Liver (tissue), 9 donors: ENCODE results near the gene AFF2. TPM values are rescaled to one million over a fixed set of nuclear protein-coding genes. Genes with fewer than 3 reads are reported as not detected.

Experiments used
- DNase-seq: peaks from one replicate; pipeline ENCODE4 v3.0.0-alpha.2; 2017; ENCODE audit warnings: low spot score
- H3K27ac ChIP-seq, 2 donors: one replicate each; pipeline ENCODE4 v1.7.0; 2013; ENCODE audit warnings: inconsistent platforms in 2 of 2, low read length in 2 of 2, control low read depth in 1 of 2, low read depth in 1 of 2, mild to moderate bottlenecking in 1 of 2
- H3K27me3 ChIP-seq, 4 donors: one replicate each; pipeline versions ENCODE4 v1.6.1 to v1.7.0; 2013; ENCODE audit warnings: low read length in 3 of 4, inconsistent platforms in 1 of 4, mild to moderate bottlenecking in 1 of 4, moderate library complexity in 1 of 4; ENCODE audit not compliant: control insufficient read depth in 4 of 4, insufficient read depth in 4 of 4
- H3K36me3 ChIP-seq, 4 donors: one replicate each; pipeline versions ENCODE4 v1.6.1 to v1.7.0; 2013; ENCODE audit warnings: low read length in 3 of 4, mild to moderate bottlenecking in 3 of 4, low read depth in 1 of 4, moderate library complexity in 1 of 4; ENCODE audit not compliant: control insufficient read depth in 4 of 4, insufficient read depth in 3 of 4
- H3K4me1 ChIP-seq, 4 donors: one replicate each; pipeline versions ENCODE4 v1.6.1 to v1.7.0; 2013; ENCODE audit warnings: low read length in 3 of 4, mild to moderate bottlenecking in 3 of 4, moderate library complexity in 1 of 4; ENCODE audit not compliant: control insufficient read depth in 4 of 4, insufficient read depth in 4 of 4
- H3K4me3 ChIP-seq, 3 donors: one replicate each; pipeline versions ENCODE4 v1.6.1 to v1.7.0; 2013; ENCODE audit warnings: low read length in 3 of 3, control low read depth in 1 of 3, low read depth in 1 of 3, mild to moderate bottlenecking in 1 of 3
- H3K9ac ChIP-seq, 2 donors: one replicate each; pipeline ENCODE4 v1.7.0; 2013; ENCODE audit warnings: low read length in 2 of 2, mild to moderate bottlenecking in 2 of 2, moderate library complexity in 2 of 2, control low read depth in 1 of 2, low read depth in 1 of 2
- H3K9me3 ChIP-seq, 4 donors: one replicate each; pipeline versions ENCODE4 v1.6.1 to v1.7.0; 2013; ENCODE audit warnings: low read length in 3 of 4; ENCODE audit not compliant: control insufficient read depth in 4 of 4
- ATF3 ChIP-seq: IDR thresholded peaks from 2 replicates; pipeline ENCODE4 v1.6.1; 2016; ENCODE audit warnings: antibody characterized with exemption
- CTCF ChIP-seq: fragments of 150-350 bp; IDR thresholded peaks from 2 replicates; pipeline ENCODE4 v1.5.1; 2017; ENCODE audit warnings: improper control_type of control experiment, low read depth, low read length; ENCODE audit not compliant: missing input control
- EGR1 ChIP-seq, 2 donors: IDR thresholded peaks; 2 replicates each; pipeline ENCODE4 v1.6.1; 2016 to 2018; ENCODE audit warnings: antibody characterized with exemption in 2 of 2, low read depth in 2 of 2
- FOXA1 ChIP-seq: IDR thresholded peaks from 2 replicates; pipeline ENCODE4 v1.6.1; 2016; ENCODE audit warnings: antibody characterized with exemption
- FOXA2 ChIP-seq: IDR thresholded peaks from 2 replicates; pipeline ENCODE4 v1.6.1; 2016; ENCODE audit warnings: antibody characterized with exemption
- GABPA ChIP-seq, 2 donors: IDR thresholded peaks in 1 of 2; conservative IDR thresholded peaks in 1 of 2; 2 replicates each; pipeline ENCODE4 v1.6.1; 2016; ENCODE audit warnings: antibody characterized with exemption in 2 of 2, mild to moderate bottlenecking in 1 of 2, moderate library complexity in 1 of 2
- HNF4A ChIP-seq, 2 donors: conservative IDR thresholded peaks; 2 replicates each; pipeline ENCODE4 v1.6.1; 2016; ENCODE audit warnings: antibody characterized with exemption in 2 of 2, mild to moderate bottlenecking in 2 of 2
- HNF4G ChIP-seq: IDR thresholded peaks from 2 replicates; pipeline ENCODE4 v1.6.1; 2016; ENCODE audit warnings: antibody characterized with exemption
- JUND ChIP-seq, 2 donors: IDR thresholded peaks; 2 replicates each; pipeline ENCODE4 v1.6.1; 2016; ENCODE audit warnings: antibody characterized with exemption in 2 of 2
- MAX ChIP-seq: IDR thresholded peaks from 2 replicates; pipeline ENCODE4 v1.6.1; 2016; ENCODE audit warnings: antibody characterized with exemption
- NR2F2 ChIP-seq: IDR thresholded peaks from 2 replicates; pipeline ENCODE4 v1.6.1; 2016; ENCODE audit warnings: antibody characterized with exemption
- RAD21 ChIP-seq, 2 donors: IDR thresholded peaks; 2 replicates each; pipeline ENCODE4 v1.6.1; 2016; ENCODE audit warnings: antibody characterized with exemption in 2 of 2, mild to moderate bottlenecking in 2 of 2
- REST ChIP-seq: IDR thresholded peaks from 2 replicates; pipeline ENCODE4 v1.6.1; 2016; ENCODE audit warnings: antibody characterized with exemption, mild to moderate bottlenecking
- SP1 ChIP-seq: IDR thresholded peaks from 2 replicates; pipeline ENCODE4 v1.6.1; 2018; ENCODE audit warnings: antibody characterized with exemption, mild to moderate bottlenecking
- TAF1 ChIP-seq: conservative IDR thresholded peaks from 2 replicates; pipeline ENCODE4 v1.6.1; 2016; ENCODE audit warnings: antibody characterized with exemption, mild to moderate bottlenecking
- YY1 ChIP-seq: IDR thresholded peaks from 2 replicates; pipeline ENCODE4 v1.6.1; 2016; ENCODE audit warnings: antibody characterized with exemption, mild to moderate bottlenecking
- ZBTB33 ChIP-seq: IDR thresholded peaks from 2 replicates; pipeline ENCODE4 v1.6.1; 2016; ENCODE audit warnings: antibody characterized with exemption
- WGBS: extraction: QIAGEN DNeasy Blood & Tissue Kit; methylation state at CpG from one replicate; pipeline ENCODE4 v1.1.7; 2013; 5-methylcytosine and 5-hydroxymethylcytosine counted together
- polyA plus RNA-seq, 2 donors: library from polyadenylated mRNA; stranded (reverse) in 1 of 2; unstranded in 1 of 2; fragments of 200-250 nt in 1 of 2; fragments of >200 nt in 1 of 2; fragmentation: Nextera tagmentation in 1 of 2; extraction: Ambion mirVana in 1 of 2; gene quantifications; one replicate each; pipeline versions ENCODE4 v1.2.1 to v1.2.3, GENCODE V29; 2013 to 2015
- total RNA-seq, 2 donors: library from RNA; depleted of rRNA; stranded (reverse); fragments of >200 nt; gene quantifications; one replicate each; pipeline ENCODE4 v1.2.3, GENCODE V29; 2014
- donor health status: healthy.
- donor health status: healthy.
- donor health status: healthy.
- donor health status: healthy.
- donor health status: healthy.

AFF2 gene
- total and polyA plus RNA-seq, 4 donors = 0.01 to 1.6 (median 0.50) TPM; not detected in 1

GRCh38 chrX:148785256-148785655, 284.8 kb downstream of the AFF2 start:
- Histone ChIP-seq H3K27ac (no peak overlapping the region), H3K9ac (no peak overlapping the region), H3K4me3 (no peak overlapping the region), H3K9me3 (no peaks in the 10 kb centered on the region), H3K36me3 (no peaks in the 10 kb centered on the region), H3K27me3 (no peaks in the 10 kb centered on the region), H3K4me1 (no peaks in the 10 kb centered on the region)
- 70% methylated on average over 1 of the region's 1 CpG for WGBS
- TF ChIP-seq JUND (IDR thresholded peaks at IDR 0.05) (no peak), NR2F2 (no peak), HNF4G (no peak)
- no peak for DNase-seq

GRCh38 chrX:148788449-148788848, 288.0 kb downstream of the AFF2 start:
- Histone ChIP-seq H3K9me3 (no peaks in the 10 kb centered on the region), H3K36me3 (no peaks in the 10 kb centered on the region), H3K9ac (no peak overlapping the region), H3K27ac (no peak overlapping the region), H3K4me1 (no peaks in the 10 kb centered on the region), H3K4me3 (no peak overlapping the region), H3K27me3 (no peaks in the 10 kb centered on the region)
- TF ChIP-seq GABPA (IDR thresholded peaks at IDR 0.05 in 1 of 2, conservative IDR thresholded peaks at IDR 0.05 in 1 of 2) (no peak), TAF1 (no peak), YY1 (no peak), FOXA2 (no peak), RAD21 (IDR thresholded peaks at IDR 0.05) (no peak), NR2F2 (no peak), HNF4A (conservative IDR thresholded peaks at IDR 0.05) (no peak), CTCF (no peak), SP1 (no peak), MAX (no peak), ATF3 (no peak), JUND (IDR thresholded peaks at IDR 0.05) (no peak), FOXA1 (no peak), REST (no peak), EGR1 (IDR thresholded peaks at IDR 0.05; ENCODE audit: low read depth in 2 of 2) (no peak), ZBTB33 (no peak)
- WGBS = 75% methylated on average over 4 of the region's 4 CpGs
- no peak for DNase-seq
